Activated CD4-positive, alpha-beta T cell treated with anti-CD3 and anti-CD28 coated beads, Interleukin-2, amount 50 U/mL, for 4 hours (primary cell): Measurements from ENCODE around the gene B3GAT1.
"Not testable (repeated sequence)": the region's sequence is repeated elsewhere in the genome, so short reads cannot be mapped to it uniquely, and the experiment has no call there.

ENCODE experiments used
- DNase-seq, 2 experiments: peaks; one replicate each; pipeline ENCODE4 v3.0.0-alpha.2; 2020

Gene B3GAT1

GRCh38 chr11:134412203-134413042 is at the start of gene B3GAT1:
B3GAT1 (minus strand) TSS chr11:134412242; CDS start chr11:134387659, 24,583 bp downstream.
- DNase-seq: peak in 1 of 2 experiments; percentile 12

GRCh38 chr11:134461621-134462020 is 49.6 kb upstream of the B3GAT1 start:
- no peak for DNase-seq

GRCh38 chr11:134460881-134461280 is 48.8 kb upstream of the B3GAT1 start:
- no peak for DNase-seq

GRCh38 chr11:134460062-134460561 is 48.1 kb upstream of the B3GAT1 start:
- no peak for DNase-seq

- no peak for DNase-seq
Measured at GRCh38 chr11:134459246-134460061, 47.4 kb upstream of the B3GAT1 start.

GRCh38 chr11:134457411-134458007 is 45.5 kb upstream of the B3GAT1 start:
- DNase-seq: not testable (repeated sequence)

- DNase-seq: no peak
Measured at GRCh38 chr11:134455516-134455915, 43.5 kb upstream of the B3GAT1 start.

- no peak for DNase-seq
Measured at GRCh38 chr11:134454146-134454690, 42.2 kb upstream of the B3GAT1 start.

- DNase-seq: no peak
Measured at GRCh38 chr11:134453441-134453840, 41.4 kb upstream of the B3GAT1 start.

GRCh38 chr11:134452838-134453155 is 40.8 kb upstream of the B3GAT1 start:
- DNase-seq: no peak

- DNase-seq: no peak
Measured at GRCh38 chr11:134452026-134452837, 40.2 kb upstream of the B3GAT1 start.

GRCh38 chr11:134450186-134450585 is 38.1 kb upstream of the B3GAT1 start:
- DNase-seq: no peak

- DNase-seq: no peak
Measured at GRCh38 chr11:134449713-134450112, 37.7 kb upstream of the B3GAT1 start.

GRCh38 chr11:134449051-134449450 is 37.0 kb upstream of the B3GAT1 start:
- no peak for DNase-seq

GRCh38 chr11:134447696-134448095 is 35.7 kb upstream of the B3GAT1 start:
- DNase-seq: no peak

GRCh38 chr11:134445601-134446325 is 33.7 kb upstream of the B3GAT1 start:
- DNase-seq: no peak

GRCh38 chr11:134444160-134445108 is 32.4 kb upstream of the B3GAT1 start:
- not testable (repeated sequence) for DNase-seq

- DNase-seq: no peak
Measured at GRCh38 chr11:134443246-134443645, 31.2 kb upstream of the B3GAT1 start.

- no peak for DNase-seq
Measured at GRCh38 chr11:134442246-134442645, 30.2 kb upstream of the B3GAT1 start.

GRCh38 chr11:134441706-134442105 is 29.7 kb upstream of the B3GAT1 start:
- DNase-seq: no peak
